Thyroid gland (tissue), 4 donors: Measurements from ENCODE around the gene SLC4A3.

Experiments used
- CTCF ChIP-seq, 6 experiments: fragments of 200-600 bp in 3 of 6; fragments of 450-650 bp in 3 of 6; sonication (generic) in 3 of 6; IDR thresholded peaks; one replicate each; pipeline ENCODE4 v1.5.1; 2016 to 2019; ENCODE audit warnings: antibody characterized with exemption in 6 of 6, mild to moderate bottlenecking in 2 of 6, inconsistent platforms in 1 of 6, moderate library complexity in 1 of 6
- POLR2A ChIP-seq, 2 donors: fragments of 450-650 bp; IDR thresholded peaks; one replicate each; pipeline ENCODE4 v1.6.1; 2017; ENCODE audit warnings: antibody characterized with exemption in 2 of 2, mild to moderate bottlenecking in 2 of 2, moderate library complexity in 1 of 2

- TF ChIP-seq CTCF (IDR thresholded peaks at IDR 0.05) (no peak), POLR2A (IDR thresholded peaks at IDR 0.05) (no peak)
These were observed 11.7 kb downstream of the SLC4A3 start for GRCh38 chr2:219638948-219639755.
